ENCODE measurements around the gene LYSMD4.

The LYSMD4 gene

DNA sequence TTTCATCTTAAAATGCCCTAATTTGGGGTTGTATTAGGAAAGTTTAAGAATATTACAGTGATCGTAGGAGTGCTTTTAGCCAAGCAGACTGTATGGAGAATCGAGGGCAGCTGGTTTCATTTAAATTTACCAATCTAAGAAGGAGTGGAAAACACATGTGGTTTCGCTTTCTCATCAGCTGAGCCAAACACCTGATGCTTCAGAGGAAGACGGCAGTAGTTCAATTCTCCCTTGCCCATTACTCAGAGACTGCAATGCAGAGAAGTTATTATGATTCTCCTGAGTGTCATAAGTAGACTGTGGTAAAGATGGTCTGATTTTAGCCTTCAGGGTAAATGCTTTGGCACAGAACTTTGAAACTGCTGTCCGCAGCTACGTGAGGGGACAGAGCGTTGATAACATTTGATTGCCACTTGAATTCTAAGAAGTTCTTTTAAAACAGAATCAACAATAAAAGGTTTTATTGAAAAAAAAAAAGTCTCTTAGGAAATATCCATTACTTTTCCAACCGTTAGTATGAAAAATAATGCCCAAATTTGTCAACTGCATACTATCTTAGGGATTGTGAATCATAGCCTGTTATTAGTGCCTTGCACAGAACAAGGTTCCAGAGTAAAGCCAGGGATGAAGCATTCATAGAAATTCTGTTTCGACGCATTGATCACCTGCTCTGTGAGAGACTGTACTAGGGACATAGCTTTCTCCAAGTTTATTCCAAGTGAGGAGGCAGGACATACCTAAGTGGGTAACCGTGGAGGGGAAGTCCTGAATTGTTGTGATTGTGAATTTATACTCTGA, 25.6 kb downstream of the LYSMD4 start (continued):
- TF ChIP-seq, protein P1, sequence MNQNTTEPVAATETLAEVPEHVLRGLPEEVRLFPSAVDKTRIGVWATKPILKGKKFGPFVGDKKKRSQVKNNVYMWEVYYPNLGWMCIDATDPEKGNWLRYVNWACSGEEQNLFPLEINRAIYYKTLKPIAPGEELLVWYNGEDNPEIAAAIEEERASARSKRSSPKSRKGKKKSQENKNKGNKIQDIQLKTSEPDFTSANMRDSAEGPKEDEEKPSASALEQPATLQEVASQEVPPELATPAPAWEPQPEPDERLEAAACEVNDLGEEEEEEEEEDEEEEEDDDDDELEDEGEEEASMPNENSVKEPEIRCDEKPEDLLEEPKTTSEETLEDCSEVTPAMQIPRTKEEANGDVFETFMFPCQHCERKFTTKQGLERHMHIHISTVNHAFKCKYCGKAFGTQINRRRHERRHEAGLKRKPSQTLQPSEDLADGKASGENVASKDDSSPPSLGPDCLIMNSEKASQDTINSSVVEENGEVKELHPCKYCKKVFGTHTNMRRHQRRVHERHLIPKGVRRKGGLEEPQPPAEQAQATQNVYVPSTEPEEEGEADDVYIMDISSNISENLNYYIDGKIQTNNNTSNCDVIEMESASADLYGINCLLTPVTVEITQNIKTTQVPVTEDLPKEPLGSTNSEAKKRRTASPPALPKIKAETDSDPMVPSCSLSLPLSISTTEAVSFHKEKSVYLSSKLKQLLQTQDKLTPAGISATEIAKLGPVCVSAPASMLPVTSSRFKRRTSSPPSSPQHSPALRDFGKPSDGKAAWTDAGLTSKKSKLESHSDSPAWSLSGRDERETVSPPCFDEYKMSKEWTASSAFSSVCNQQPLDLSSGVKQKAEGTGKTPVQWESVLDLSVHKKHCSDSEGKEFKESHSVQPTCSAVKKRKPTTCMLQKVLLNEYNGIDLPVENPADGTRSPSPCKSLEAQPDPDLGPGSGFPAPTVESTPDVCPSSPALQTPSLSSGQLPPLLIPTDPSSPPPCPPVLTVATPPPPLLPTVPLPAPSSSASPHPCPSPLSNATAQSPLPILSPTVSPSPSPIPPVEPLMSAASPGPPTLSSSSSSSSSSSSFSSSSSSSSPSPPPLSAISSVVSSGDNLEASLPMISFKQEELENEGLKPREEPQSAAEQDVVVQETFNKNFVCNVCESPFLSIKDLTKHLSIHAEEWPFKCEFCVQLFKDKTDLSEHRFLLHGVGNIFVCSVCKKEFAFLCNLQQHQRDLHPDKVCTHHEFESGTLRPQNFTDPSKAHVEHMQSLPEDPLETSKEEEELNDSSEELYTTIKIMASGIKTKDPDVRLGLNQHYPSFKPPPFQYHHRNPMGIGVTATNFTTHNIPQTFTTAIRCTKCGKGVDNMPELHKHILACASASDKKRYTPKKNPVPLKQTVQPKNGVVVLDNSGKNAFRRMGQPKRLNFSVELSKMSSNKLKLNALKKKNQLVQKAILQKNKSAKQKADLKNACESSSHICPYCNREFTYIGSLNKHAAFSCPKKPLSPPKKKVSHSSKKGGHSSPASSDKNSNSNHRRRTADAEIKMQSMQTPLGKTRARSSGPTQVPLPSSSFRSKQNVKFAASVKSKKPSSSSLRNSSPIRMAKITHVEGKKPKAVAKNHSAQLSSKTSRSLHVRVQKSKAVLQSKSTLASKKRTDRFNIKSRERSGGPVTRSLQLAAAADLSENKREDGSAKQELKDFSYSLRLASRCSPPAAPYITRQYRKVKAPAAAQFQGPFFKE (tag by site-specific recombination; IDR thresholded peaks at IDR 0.05; ENCODE audit: borderline replicate concordance), result no peak

- Histone ChIP-seq H3K27ac (ENCODE audit: extremely low read depth, low read depth, low read length) (no peak overlapping the region), H3K9me3 (ENCODE audit: control insufficient read depth, insufficient read depth, low read depth, low read length) (no peaks in the 10 kb centered on the region), H3K4me3 (ENCODE audit: low read depth, low read length) (no peak overlapping the region), H3K4me1 (ENCODE audit: control insufficient read depth, insufficient read depth, low read length) (peaks cover 7% of the 10 kb centered on the region; the same call in 1 of the 2 replicates), H3K36me3 (ENCODE audit: control insufficient read depth in 2 of 2, insufficient read depth in 1 of 2, low read length in 2 of 2) (peaks cover 4 to 15% of the 10 kb centered on the region in 2 experiments)
- ChIA-PET CTCF (interaction anchor here (0.7 to 2.9 kb wide), 3 partner anchors 18 to 420 kb away, joined by 3 to 10 read pairs (median 5); no protein-coding TSS in a partner anchor), POLR2A (interaction anchor here (1.0 kb wide), 1 partner anchor 27 kb away, joined by 3 read pairs; the partner anchor contains the start of gene LYSMD4)
- TF ChIP-seq ZNF311 (tag by site-specific recombination; IDR thresholded peaks at IDR 0.05; ENCODE audit: borderline replicate concordance) (no peak), ZNF747 (tag by site-specific recombination; IDR thresholded peaks at IDR 0.05) (no peak), SCRT2 (tag by site-specific recombination; IDR thresholded peaks at IDR 0.05) (0 out of 2 replicates have a peak, but pooled peaks have one; percentile 7), ZNF530 (tag by site-specific recombination; IDR thresholded peaks at IDR 0.05; ENCODE audit: low read depth) (no peak), ZNF514 (tag by site-specific recombination; IDR thresholded peaks at IDR 0.05) (no peak)
- TF ChIP-seq, protein P2, sequence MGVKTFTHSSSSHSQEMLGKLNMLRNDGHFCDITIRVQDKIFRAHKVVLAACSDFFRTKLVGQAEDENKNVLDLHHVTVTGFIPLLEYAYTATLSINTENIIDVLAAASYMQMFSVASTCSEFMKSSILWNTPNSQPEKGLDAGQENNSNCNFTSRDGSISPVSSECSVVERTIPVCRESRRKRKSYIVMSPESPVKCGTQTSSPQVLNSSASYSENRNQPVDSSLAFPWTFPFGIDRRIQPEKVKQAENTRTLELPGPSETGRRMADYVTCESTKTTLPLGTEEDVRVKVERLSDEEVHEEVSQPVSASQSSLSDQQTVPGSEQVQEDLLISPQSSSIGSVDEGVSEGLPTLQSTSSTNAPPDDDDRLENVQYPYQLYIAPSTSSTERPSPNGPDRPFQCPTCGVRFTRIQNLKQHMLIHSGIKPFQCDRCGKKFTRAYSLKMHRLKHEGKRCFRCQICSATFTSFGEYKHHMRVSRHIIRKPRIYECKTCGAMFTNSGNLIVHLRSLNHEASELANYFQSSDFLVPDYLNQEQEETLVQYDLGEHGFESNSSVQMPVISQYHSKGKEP (tag by site-specific recombination; IDR thresholded peaks at IDR 0.05), result no peak
- TF ChIP-seq, protein P3, sequence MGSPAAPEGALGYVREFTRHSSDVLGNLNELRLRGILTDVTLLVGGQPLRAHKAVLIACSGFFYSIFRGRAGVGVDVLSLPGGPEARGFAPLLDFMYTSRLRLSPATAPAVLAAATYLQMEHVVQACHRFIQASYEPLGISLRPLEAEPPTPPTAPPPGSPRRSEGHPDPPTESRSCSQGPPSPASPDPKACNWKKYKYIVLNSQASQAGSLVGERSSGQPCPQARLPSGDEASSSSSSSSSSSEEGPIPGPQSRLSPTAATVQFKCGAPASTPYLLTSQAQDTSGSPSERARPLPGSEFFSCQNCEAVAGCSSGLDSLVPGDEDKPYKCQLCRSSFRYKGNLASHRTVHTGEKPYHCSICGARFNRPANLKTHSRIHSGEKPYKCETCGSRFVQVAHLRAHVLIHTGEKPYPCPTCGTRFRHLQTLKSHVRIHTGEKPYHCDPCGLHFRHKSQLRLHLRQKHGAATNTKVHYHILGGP (tag by site-specific recombination; IDR thresholded peaks at IDR 0.05), result no peak
- TF ChIP-seq, protein P1 (tag by site-specific recombination; IDR thresholded peaks at IDR 0.05; ENCODE audit: borderline replicate concordance), result no peak
Measured at GRCh38 chr15:99706557-99707303, 26.5 kb downstream of the LYSMD4 start.

All from HEK293 (cell line).